H1 (cell line): Measurements from ENCODE around the gene PSME1. TPM values are rescaled to one million over a fixed set of nuclear protein-coding genes. Genes with fewer than 3 reads are reported as not detected.

Experiments used
- KDM1A ChIP-seq: fragments of 200-600, 300-600 bp; sonication (generic); IDR thresholded peaks from 2 replicates; pipeline ENCODE4 v1.7.1; 2016; ENCODE audit warnings: mild to moderate bottlenecking, low read length, borderline replicate concordance
- polyA plus RNA-seq, 7 experiments: library from polyadenylated mRNA; depleted of rRNA in 3 of 7; stranded (reverse) in 5 of 7; unstranded in 2 of 7; fragments of >200 nt in 5 of 7; fragments of 200-250 nt in 2 of 7; gene quantifications; 1 replicate in 5 of 7; 2 replicates in 1 of 7; 4 replicates in 1 of 7; pipeline versions ENCODE4 v1.2.1 to v1.2.3, GENCODE V29; 2011 to 2013; ENCODE audit warnings: missing spikeins in 2 of 7, mixed read lengths in 2 of 7
- total RNA-seq: library from RNA; stranded (reverse); fragmentation: NEBNext Ultra II Directional; extraction: Animal tissue kit (Norgen Biotek cat#: 25700); gene quantifications from 2 replicates; pipeline ENCODE4 v1.2.1, GENCODE V29; 2021

Gene PSME1
- total and polyA plus RNA-seq, 2 of the 8 experiments (the other 6 are each of a cell fraction or from before 2014, with no cell fraction given): 74.9 to 85.9 TPM

DNA sequence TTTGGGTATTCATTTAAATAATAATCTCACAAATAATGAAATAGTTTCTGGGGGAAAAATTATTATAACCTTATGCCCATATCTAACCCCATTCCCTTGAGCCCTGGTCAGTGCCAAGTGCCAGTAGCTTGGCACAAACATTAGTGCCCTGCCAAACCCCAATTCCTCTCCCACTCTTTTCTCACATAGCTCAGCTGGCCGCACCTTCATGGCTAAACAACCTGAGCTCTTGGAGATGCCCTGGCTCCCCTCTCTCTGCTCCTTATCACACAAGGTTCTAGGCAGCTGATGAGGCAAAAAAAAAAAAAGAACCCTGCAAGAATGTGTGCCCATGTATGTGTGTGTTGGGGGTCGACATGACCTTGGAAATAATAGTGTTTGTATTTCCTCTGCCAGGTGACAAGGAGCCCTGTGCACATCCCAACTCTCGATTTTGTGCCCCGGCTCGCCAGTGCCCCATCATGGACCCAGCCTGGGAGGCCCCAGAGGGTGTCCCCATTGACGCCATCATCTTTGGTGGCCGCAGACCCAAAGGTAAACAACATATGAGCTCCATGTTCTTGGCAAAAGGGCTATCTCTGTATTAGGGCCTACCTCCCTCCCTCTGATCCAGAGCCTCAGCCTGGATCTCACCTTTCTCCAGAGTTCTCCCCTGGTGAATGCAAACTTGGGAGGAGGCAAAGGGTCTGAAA is 33.5 kb upstream of the PSME1 start (continued):
- TF ChIP-seq KDM1A: no peak
